Right lobe of liver (tissue), 4 donors: Measurements from ENCODE around the gene MPZL2.
A peak's percentile ranks its signal among the peaks of the same experiment; 100 is the strongest.

Experiments used
- POLR2A ChIP-seq: fragments of 450-650 bp; IDR thresholded peaks from one replicate; pipeline ENCODE4 v1.6.1; 2017; ENCODE audit warnings: antibody characterized with exemption, mild to moderate bottlenecking
- TF ChIP-seq, protein P1 (sequence below), 4 donors: fragments of 200-600 bp in 3 of 4; fragments of 450-650 bp in 1 of 4; IDR thresholded peaks; one replicate each; pipeline versions ENCODE4 v1.5.1 to v1.8.0; 2016 to 2022; ENCODE audit warnings: antibody characterized with exemption in 4 of 4, mild to moderate bottlenecking in 2 of 4
- donor health status: DM: no; HTN: no; CAD: no.
- donor health status: DM: no; HTN: no; CAD: no.
- donor health status: DM: no; HTN: yes; CAD: no.

- TF ChIP-seq, protein P1, sequence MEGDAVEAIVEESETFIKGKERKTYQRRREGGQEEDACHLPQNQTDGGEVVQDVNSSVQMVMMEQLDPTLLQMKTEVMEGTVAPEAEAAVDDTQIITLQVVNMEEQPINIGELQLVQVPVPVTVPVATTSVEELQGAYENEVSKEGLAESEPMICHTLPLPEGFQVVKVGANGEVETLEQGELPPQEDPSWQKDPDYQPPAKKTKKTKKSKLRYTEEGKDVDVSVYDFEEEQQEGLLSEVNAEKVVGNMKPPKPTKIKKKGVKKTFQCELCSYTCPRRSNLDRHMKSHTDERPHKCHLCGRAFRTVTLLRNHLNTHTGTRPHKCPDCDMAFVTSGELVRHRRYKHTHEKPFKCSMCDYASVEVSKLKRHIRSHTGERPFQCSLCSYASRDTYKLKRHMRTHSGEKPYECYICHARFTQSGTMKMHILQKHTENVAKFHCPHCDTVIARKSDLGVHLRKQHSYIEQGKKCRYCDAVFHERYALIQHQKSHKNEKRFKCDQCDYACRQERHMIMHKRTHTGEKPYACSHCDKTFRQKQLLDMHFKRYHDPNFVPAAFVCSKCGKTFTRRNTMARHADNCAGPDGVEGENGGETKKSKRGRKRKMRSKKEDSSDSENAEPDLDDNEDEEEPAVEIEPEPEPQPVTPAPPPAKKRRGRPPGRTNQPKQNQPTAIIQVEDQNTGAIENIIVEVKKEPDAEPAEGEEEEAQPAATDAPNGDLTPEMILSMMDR (IDR thresholded peaks at IDR 0.05), result peak in 1 of 4 donors; percentile 7
- TF ChIP-seq POLR2A, result no peak
Measured at GRCh38 chr11:118212131-118212725, 51.9 kb downstream of the MPZL2 start.
